Right atrium auricular region (tissue), 2 donors: Measurements from ENCODE around the gene NR2F1-AS1. TPM values are rescaled to one million over a fixed set of nuclear protein-coding genes. Genes with fewer than 3 reads are reported as not detected.

Experiments
- DNase-seq: peaks from one replicate; pipeline ENCODE4 v3.0.0-alpha.2; 2019; ENCODE audit warnings: low spot score
- H3K27ac ChIP-seq, 2 donors: fragments of 200-600 bp; sonication (generic); 1 replicate in 1 of 2; 2 replicates in 1 of 2; pipeline ENCODE4 v1.5.1; 2016 to 2019
- H3K27me3 ChIP-seq, 2 donors: fragments of 200-600 bp; sonication (generic); one replicate each; pipeline versions ENCODE4 v1.5.1 to v1.6.0; 2017 to 2019
- H3K36me3 ChIP-seq: fragments of 200-600 bp; sonication (generic); one replicate; pipeline ENCODE4 v1.5.1; 2016
- H3K4me1 ChIP-seq, 2 donors: fragments of 200-600 bp; sonication (generic); one replicate each; pipeline versions ENCODE4 v1.5.1 to v1.6.0; 2017 to 2019
- H3K4me3 ChIP-seq, 2 donors: fragments of 200-600 bp; sonication (generic); 1 replicate in 1 of 2; 2 replicates in 1 of 2; pipeline ENCODE4 v1.5.1; 2017 to 2019; ENCODE audit warnings: mild to moderate bottlenecking in 1 of 2, moderate library complexity in 1 of 2
- H3K9me3 ChIP-seq, 2 donors: fragments of 200-600 bp; sonication (generic); one replicate each; pipeline ENCODE4 v1.5.1; 2019
- CTCF ChIP-seq, 2 donors: fragments of 200-600 bp; sonication (generic); IDR thresholded peaks; one replicate each; pipeline ENCODE4 v1.5.1; 2019; ENCODE audit warnings: antibody characterized with exemption in 2 of 2
- total RNA-seq, 2 donors: library from RNA; depleted of rRNA; stranded (reverse); fragments of >200 nt; gene quantifications; one replicate each; pipeline ENCODE4 v1.1.0, GENCODE V29; 2016

NR2F1-AS1 gene
- total RNA-seq, 2 donors from 2014 or later: 7.1 to 11.0 TPM

- no peak for DNase-seq
- Histone ChIP-seq H3K4me3 (no peak overlapping the region), H3K36me3 (no peaks in the 10 kb centered on the region), H3K27ac (no peak overlapping the region), H3K9me3 (no peaks in the 10 kb centered on the region), H3K4me1 (no peaks in the 10 kb centered on the region), H3K27me3 (no peaks in the 10 kb centered on the region)
- no peak for TF ChIP-seq CTCF (IDR thresholded peaks at IDR 0.05)
Measured at GRCh38 chr5:93422652-93423280, 158.3 kb downstream of the NR2F1-AS1 start.

GRCh38 chr5:93421987-93422401 lies 159.0 kb downstream of the NR2F1-AS1 start:
- H3K4me1 ChIP-seq: no peaks in the 10 kb centered on the region
- no peak overlapping the region for H3K4me3 ChIP-seq
- no peak for DNase-seq
- TF ChIP-seq CTCF (IDR thresholded peaks at IDR 0.05): no peak
- H3K36me3 ChIP-seq: no peaks in the 10 kb centered on the region
- no peak overlapping the region for H3K27ac ChIP-seq
- no peaks in the 10 kb centered on the region for H3K27me3 ChIP-seq
- H3K9me3 ChIP-seq: no peaks in the 10 kb centered on the region

- H3K27me3 ChIP-seq: no peaks in the 10 kb centered on the region
- H3K4me1 ChIP-seq: no peaks in the 10 kb centered on the region
- no peak overlapping the region for H3K4me3 ChIP-seq
- TF ChIP-seq CTCF (IDR thresholded peaks at IDR 0.05): no peak
- no peak overlapping the region for H3K27ac ChIP-seq
- no peaks in the 10 kb centered on the region for H3K9me3 ChIP-seq
- H3K36me3 ChIP-seq: no peaks in the 10 kb centered on the region
- DNase-seq: no peak
Measured at GRCh38 chr5:93421468-93421867, 159.6 kb downstream of the NR2F1-AS1 start.

GRCh38 chr5:93417490-93417889 lies 163.5 kb downstream of the NR2F1-AS1 start:
- H3K27me3 ChIP-seq: no peaks in the 10 kb centered on the region
- H3K27ac ChIP-seq: no peak overlapping the region
- no peak for DNase-seq
- no peaks in the 10 kb centered on the region for H3K36me3 ChIP-seq
- H3K9me3 ChIP-seq: no peaks in the 10 kb centered on the region
- no peaks in the 10 kb centered on the region for H3K4me1 ChIP-seq
- no peak for TF ChIP-seq CTCF (IDR thresholded peaks at IDR 0.05)
- no peak overlapping the region for H3K4me3 ChIP-seq

GRCh38 chr5:93415819-93416218 lies 165.2 kb downstream of the NR2F1-AS1 start:
- no peak overlapping the region for H3K4me3 ChIP-seq
- H3K4me1 ChIP-seq: no peaks in the 10 kb centered on the region
- no peak for DNase-seq
- no peaks in the 10 kb centered on the region for H3K9me3 ChIP-seq
- no peak overlapping the region for H3K27ac ChIP-seq
- no peaks in the 10 kb centered on the region for H3K36me3 ChIP-seq
- TF ChIP-seq CTCF (IDR thresholded peaks at IDR 0.05): no peak
- H3K27me3 ChIP-seq: no peaks in the 10 kb centered on the region

GRCh38 chr5:93411716-93412115 lies 169.3 kb downstream of the NR2F1-AS1 start:
- no peaks in the 10 kb centered on the region for H3K4me1 ChIP-seq
- H3K27ac ChIP-seq: no peak overlapping the region
- no peaks in the 10 kb centered on the region for H3K9me3 ChIP-seq
- no peak for DNase-seq
- H3K36me3 ChIP-seq: no peaks in the 10 kb centered on the region
- H3K27me3 ChIP-seq: no peaks in the 10 kb centered on the region
- TF ChIP-seq CTCF (IDR thresholded peaks at IDR 0.05): no peak
- no peak overlapping the region for H3K4me3 ChIP-seq
